ENCODE measurements around the gene DPP3.

DPP3 gene

DNA sequence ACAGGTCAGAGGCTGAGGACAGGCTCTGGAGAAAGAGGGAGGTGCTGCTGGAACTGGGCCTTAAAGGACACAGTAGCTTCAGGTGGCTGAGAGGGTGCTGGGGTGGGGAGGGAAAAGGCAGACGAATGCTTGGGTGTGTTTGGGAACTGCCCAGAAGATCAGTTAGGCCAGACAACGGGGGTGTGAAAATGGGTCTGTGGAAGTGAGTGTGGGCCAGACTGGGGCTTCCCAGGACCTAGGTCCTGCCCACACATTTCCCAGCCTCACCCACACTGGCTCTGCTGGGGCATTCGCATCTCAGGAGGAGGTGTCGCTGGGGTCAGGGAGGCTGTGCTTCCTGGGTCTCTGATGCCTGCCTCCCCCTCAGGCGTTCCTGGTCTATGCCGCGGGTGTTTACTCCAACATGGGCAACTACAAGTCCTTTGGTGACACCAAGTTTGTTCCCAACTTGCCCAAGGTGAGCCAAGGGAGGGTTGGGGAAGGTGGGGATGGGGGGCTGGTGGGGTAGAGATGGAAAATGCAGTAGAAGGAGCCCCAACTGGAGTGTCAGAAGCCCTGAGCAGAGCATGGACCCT lies 4.7 kb downstream of the DPP3 start:
- TF ChIP-seq TCF4 (CRISPR knock-in tag; IDR thresholded peaks at IDR 0.05; ENCODE audit: borderline replicate concordance) (no peak), TOX (CRISPR knock-in tag; IDR thresholded peaks at IDR 0.05; ENCODE audit: borderline replicate concordance) (no peak), ZC3H10 (CRISPR knock-in tag; IDR thresholded peaks at IDR 0.05) (no peak), PPARA (CRISPR knock-in tag; IDR thresholded peaks at IDR 0.05; ENCODE audit: borderline replicate concordance) (no peak), ESRRG (CRISPR knock-in tag; IDR thresholded peaks at IDR 0.05) (no peak), SNAI2 (CRISPR knock-in tag; IDR thresholded peaks at IDR 0.05) (no peak)
- TF ChIP-seq, protein P1, sequence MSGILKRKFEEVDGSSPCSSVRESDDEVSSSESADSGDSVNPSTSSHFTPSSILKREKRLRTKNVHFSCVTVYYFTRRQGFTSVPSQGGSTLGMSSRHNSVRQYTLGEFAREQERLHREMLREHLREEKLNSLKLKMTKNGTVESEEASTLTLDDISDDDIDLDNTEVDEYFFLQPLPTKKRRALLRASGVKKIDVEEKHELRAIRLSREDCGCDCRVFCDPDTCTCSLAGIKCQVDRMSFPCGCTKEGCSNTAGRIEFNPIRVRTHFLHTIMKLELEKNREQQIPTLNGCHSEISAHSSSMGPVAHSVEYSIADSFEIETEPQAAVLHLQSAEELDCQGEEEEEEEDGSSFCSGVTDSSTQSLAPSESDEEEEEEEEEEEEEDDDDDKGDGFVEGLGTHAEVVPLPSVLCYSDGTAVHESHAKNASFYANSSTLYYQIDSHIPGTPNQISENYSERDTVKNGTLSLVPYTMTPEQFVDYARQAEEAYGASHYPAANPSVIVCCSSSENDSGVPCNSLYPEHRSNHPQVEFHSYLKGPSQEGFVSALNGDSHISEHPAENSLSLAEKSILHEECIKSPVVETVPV (CRISPR knock-in tag; IDR thresholded peaks at IDR 0.05), result no peak
- TF ChIP-seq, protein P2, sequence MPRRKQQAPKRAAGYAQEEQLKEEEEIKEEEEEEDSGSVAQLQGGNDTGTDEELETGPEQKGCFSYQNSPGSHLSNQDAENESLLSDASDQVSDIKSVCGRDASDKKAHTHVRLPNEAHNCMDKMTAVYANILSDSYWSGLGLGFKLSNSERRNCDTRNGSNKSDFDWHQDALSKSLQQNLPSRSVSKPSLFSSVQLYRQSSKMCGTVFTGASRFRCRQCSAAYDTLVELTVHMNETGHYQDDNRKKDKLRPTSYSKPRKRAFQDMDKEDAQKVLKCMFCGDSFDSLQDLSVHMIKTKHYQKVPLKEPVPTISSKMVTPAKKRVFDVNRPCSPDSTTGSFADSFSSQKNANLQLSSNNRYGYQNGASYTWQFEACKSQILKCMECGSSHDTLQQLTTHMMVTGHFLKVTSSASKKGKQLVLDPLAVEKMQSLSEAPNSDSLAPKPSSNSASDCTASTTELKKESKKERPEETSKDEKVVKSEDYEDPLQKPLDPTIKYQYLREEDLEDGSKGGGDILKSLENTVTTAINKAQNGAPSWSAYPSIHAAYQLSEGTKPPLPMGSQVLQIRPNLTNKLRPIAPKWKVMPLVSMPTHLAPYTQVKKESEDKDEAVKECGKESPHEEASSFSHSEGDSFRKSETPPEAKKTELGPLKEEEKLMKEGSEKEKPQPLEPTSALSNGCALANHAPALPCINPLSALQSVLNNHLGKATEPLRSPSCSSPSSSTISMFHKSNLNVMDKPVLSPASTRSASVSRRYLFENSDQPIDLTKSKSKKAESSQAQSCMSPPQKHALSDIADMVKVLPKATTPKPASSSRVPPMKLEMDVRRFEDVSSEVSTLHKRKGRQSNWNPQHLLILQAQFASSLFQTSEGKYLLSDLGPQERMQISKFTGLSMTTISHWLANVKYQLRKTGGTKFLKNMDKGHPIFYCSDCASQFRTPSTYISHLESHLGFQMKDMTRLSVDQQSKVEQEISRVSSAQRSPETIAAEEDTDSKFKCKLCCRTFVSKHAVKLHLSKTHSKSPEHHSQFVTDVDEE (CRISPR knock-in tag; IDR thresholded peaks at IDR 0.05), result no peak
- ATAC-seq, result no peak

DNA sequence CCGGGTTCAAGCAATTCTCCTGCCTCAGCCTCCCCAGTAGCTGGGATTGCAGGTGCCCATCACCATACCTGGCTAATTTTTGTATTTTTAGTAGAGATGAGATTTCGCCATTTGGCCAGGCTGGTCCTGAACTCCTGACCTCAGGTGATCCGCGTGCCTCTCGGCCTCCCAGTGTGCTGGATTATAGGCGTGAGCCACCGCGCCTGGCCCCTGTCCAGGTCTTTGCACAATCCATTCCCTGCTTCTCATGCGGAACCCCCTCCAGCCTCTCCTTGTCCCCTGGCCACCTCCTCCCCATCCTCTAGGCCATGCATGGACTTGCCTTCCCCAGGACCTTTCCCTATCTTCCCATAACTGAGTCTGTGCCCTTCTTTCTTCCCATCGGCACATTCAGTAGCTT lies 8.7 kb downstream of the DPP3 start:
- no peak for ATAC-seq

DNA sequence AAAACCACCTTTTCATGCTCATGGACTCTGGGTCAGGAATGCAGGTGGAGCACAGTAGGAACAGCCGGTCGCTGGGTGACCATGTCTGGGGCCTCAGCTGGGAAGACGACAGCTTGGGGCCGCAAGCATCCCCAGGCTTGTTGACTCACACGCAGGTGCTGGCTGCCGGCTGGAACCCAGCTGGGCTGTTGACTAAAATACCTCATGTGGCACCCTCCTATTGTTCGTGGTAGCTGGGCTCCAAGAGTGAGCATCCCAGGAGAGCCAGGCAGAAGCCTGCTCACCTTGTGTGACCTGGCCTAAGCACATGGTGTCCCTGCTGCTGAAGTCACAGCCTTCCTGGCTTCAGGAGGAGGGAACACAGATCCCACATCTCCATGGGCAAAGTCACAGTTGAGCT lies 9.4 kb downstream of the DPP3 start:
- TF ChIP-seq, protein P1 (CRISPR knock-in tag; IDR thresholded peaks at IDR 0.05), result no peak
- TF ChIP-seq OSR1 (CRISPR knock-in tag; IDR thresholded peaks at IDR 0.05) (no peak), ZNF70 (CRISPR knock-in tag; IDR thresholded peaks at IDR 0.05) (no peak)
- no peak for ATAC-seq

More for the DNA sequence above, 8.7 kb downstream of the DPP3 start:
- TF ChIP-seq, protein P3, sequence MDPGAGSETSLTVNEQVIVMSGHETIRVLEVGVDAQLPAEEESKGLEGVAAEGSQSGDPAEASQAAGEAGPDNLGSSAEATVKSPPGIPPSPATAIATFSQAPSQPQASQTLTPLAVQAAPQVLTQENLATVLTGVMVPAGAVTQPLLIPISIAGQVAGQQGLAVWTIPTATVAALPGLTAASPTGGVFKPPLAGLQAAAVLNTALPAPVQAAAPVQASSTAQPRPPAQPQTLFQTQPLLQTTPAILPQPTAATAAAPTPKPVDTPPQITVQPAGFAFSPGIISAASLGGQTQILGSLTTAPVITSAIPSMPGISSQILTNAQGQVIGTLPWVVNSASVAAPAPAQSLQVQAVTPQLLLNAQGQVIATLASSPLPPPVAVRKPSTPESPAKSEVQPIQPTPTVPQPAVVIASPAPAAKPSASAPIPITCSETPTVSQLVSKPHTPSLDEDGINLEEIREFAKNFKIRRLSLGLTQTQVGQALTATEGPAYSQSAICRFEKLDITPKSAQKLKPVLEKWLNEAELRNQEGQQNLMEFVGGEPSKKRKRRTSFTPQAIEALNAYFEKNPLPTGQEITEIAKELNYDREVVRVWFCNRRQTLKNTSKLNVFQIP (CRISPR knock-in tag; IDR thresholded peaks at IDR 0.05; ENCODE audit: borderline replicate concordance, low read depth), result no peak
- TF ChIP-seq ZNF8 (CRISPR knock-in tag; IDR thresholded peaks at IDR 0.05) (no peak), TOX (CRISPR knock-in tag; IDR thresholded peaks at IDR 0.05; ENCODE audit: borderline replicate concordance) (no peak), RARB (CRISPR knock-in tag; IDR thresholded peaks at IDR 0.05) (no peak), OSR1 (CRISPR knock-in tag; IDR thresholded peaks at IDR 0.05) (no peak), BACH2 (CRISPR knock-in tag; IDR thresholded peaks at IDR 0.05; ENCODE audit: borderline replicate concordance) (no peak), TCF4 (CRISPR knock-in tag; IDR thresholded peaks at IDR 0.05; ENCODE audit: borderline replicate concordance) (no peak)
- TF ChIP-seq, protein P4, sequence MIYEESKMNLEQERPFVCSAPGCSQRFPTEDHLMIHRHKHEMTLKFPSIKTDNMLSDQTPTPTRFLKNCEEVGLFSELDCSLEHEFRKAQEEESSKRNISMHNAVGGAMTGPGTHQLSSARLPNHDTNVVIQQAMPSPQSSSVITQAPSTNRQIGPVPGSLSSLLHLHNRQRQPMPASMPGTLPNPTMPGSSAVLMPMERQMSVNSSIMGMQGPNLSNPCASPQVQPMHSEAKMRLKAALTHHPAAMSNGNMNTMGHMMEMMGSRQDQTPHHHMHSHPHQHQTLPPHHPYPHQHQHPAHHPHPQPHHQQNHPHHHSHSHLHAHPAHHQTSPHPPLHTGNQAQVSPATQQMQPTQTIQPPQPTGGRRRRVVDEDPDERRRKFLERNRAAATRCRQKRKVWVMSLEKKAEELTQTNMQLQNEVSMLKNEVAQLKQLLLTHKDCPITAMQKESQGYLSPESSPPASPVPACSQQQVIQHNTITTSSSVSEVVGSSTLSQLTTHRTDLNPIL (CRISPR knock-in tag; IDR thresholded peaks at IDR 0.05; ENCODE audit: low read depth), result no peak
- TF ChIP-seq, protein P2 (CRISPR knock-in tag; IDR thresholded peaks at IDR 0.05), result no peak

Data from SK-N-SH treated with all-trans-retinoic acid at 6 μM for 48 hours (cell line).